Measurements from ENCODE around the gene PRPS1. TPM values are rescaled to one million over a fixed set of nuclear protein-coding genes. Genes with fewer than 3 reads are reported as not detected.

The PRPS1 gene
- total RNA-seq = 19.9 TPM

GRCh38 chrX:107627838-107628661, at the start of gene PRPS1:
PRPS1 (plus strand) TSS chrX:107628510; CDS start chrX:107628629, 119 bp downstream.
- TF ChIP-seq POLR2AphosphoS5 (IDR thresholded peaks at IDR 0.05; ENCODE audit: insufficient read depth in 1 of 2, low read depth in 1 of 2) = peak; percentile 77 to 89
- TF ChIP-seq CTCF (IDR thresholded peaks at IDR 0.05) = no peak
- TF ChIP-seq POLR2A (IDR thresholded peaks at IDR 0.05) = peak in 1 of 2 donors; percentile 63
- H3K9me3 ChIP-seq = no peaks in the 10 kb centered on the region
- peak within 1 kb of the TSS; percentile 53 to 59 for H3K4me3 ChIP-seq
- peak within 1 kb of the TSS; percentile 58 for H3K27ac ChIP-seq
- intact Hi-C loops (cut with DNase I) = no loop called here
- DNase-seq (ENCODE audit: extremely low spot score in 2 of 2) = peak in 1 of 2 donors; percentile 95
- peaks cover 5% of the 10 kb centered on the region for H3K4me1 ChIP-seq
- no peaks in the 10 kb centered on the region for H3K36me3 ChIP-seq
- H3K27me3 ChIP-seq = no peaks in the 10 kb centered on the region

- intact Hi-C loops (cut with DNase I) = no loop called here
- DNase-seq (ENCODE audit: extremely low spot score in 2 of 2) = no peak
- H3K27ac ChIP-seq = no peak overlapping the region
- H3K4me1 ChIP-seq = no peaks in the 10 kb centered on the region
- no peaks in the 10 kb centered on the region for H3K27me3 ChIP-seq
- no peaks in the 10 kb centered on the region for H3K9me3 ChIP-seq
- TF ChIP-seq POLR2A (IDR thresholded peaks at IDR 0.05) (no peak), CTCF (IDR thresholded peaks at IDR 0.05) (no peak), POLR2AphosphoS5 (IDR thresholded peaks at IDR 0.05; ENCODE audit: insufficient read depth in 1 of 2, low read depth in 1 of 2) (no peak)
- H3K4me3 ChIP-seq = no peak overlapping the region
- no peaks in the 10 kb centered on the region for H3K36me3 ChIP-seq
These were observed 48.4 kb upstream of the PRPS1 start for GRCh38 chrX:107579956-107580355.

GRCh38 chrX:107581923-107582322, 46.4 kb upstream of the PRPS1 start:
- TF ChIP-seq POLR2A (IDR thresholded peaks at IDR 0.05) (no peak), POLR2AphosphoS5 (IDR thresholded peaks at IDR 0.05; ENCODE audit: insufficient read depth in 1 of 2, low read depth in 1 of 2) (no peak), CTCF (IDR thresholded peaks at IDR 0.05) (no peak)
- H3K36me3 ChIP-seq = no peaks in the 10 kb centered on the region
- intact Hi-C loops (cut with DNase I) = no loop called here
- no peak overlapping the region for H3K4me3 ChIP-seq
- no peak overlapping the region for H3K27ac ChIP-seq
- no peaks in the 10 kb centered on the region for H3K27me3 ChIP-seq
- H3K4me1 ChIP-seq = no peaks in the 10 kb centered on the region
- no peak for DNase-seq (ENCODE audit: extremely low spot score in 2 of 2)
- H3K9me3 ChIP-seq = no peaks in the 10 kb centered on the region

- Histone ChIP-seq H3K9me3 (no peaks in the 10 kb centered on the region), H3K4me1 (no peaks in the 10 kb centered on the region), H3K36me3 (no peaks in the 10 kb centered on the region), H3K27ac (no peak overlapping the region), H3K4me3 (no peak overlapping the region), H3K27me3 (no peaks in the 10 kb centered on the region)
- intact Hi-C loops (cut with DNase I) = no loop called here
- no peak for DNase-seq (ENCODE audit: extremely low spot score in 2 of 2)
- TF ChIP-seq CTCF (IDR thresholded peaks at IDR 0.05) = no peak
- TF ChIP-seq POLR2A (IDR thresholded peaks at IDR 0.05) = no peak
- TF ChIP-seq POLR2AphosphoS5 (IDR thresholded peaks at IDR 0.05; ENCODE audit: insufficient read depth in 1 of 2, low read depth in 1 of 2) = no peak
These were observed 39.1 kb upstream of the PRPS1 start for GRCh38 chrX:107589243-107589642.

GRCh38 chrX:107596651-107597050, 31.7 kb upstream of the PRPS1 start:
- intact Hi-C loops (cut with DNase I) = no loop called here
- Histone ChIP-seq H3K4me1 (no peaks in the 10 kb centered on the region), H3K9me3 (no peaks in the 10 kb centered on the region), H3K36me3 (no peaks in the 10 kb centered on the region), H3K27ac (no peak overlapping the region), H3K27me3 (no peaks in the 10 kb centered on the region), H3K4me3 (no peak overlapping the region)
- TF ChIP-seq POLR2AphosphoS5 (IDR thresholded peaks at IDR 0.05; ENCODE audit: insufficient read depth in 1 of 2, low read depth in 1 of 2) (no peak), CTCF (IDR thresholded peaks at IDR 0.05) (no peak), POLR2A (IDR thresholded peaks at IDR 0.05) (no peak)
- no peak for DNase-seq (ENCODE audit: extremely low spot score in 2 of 2)

Measured in vagina (tissue), 2 donors.